NCI-H2196 (cell line): ENCODE data around the gene RPS6KA2.
"Not testable (repeated sequence)": the region's sequence is repeated elsewhere in the genome, so short reads cannot be mapped to it uniquely, and the experiment has no call there.

ENCODE experiments used
- DNase-seq: peaks from one replicate; lab custom pipeline; 2025; ENCODE audit not compliant: unreplicated experiment; lab: John Stamatoyannopoulos, UW

RPS6KA2 gene

DNA sequence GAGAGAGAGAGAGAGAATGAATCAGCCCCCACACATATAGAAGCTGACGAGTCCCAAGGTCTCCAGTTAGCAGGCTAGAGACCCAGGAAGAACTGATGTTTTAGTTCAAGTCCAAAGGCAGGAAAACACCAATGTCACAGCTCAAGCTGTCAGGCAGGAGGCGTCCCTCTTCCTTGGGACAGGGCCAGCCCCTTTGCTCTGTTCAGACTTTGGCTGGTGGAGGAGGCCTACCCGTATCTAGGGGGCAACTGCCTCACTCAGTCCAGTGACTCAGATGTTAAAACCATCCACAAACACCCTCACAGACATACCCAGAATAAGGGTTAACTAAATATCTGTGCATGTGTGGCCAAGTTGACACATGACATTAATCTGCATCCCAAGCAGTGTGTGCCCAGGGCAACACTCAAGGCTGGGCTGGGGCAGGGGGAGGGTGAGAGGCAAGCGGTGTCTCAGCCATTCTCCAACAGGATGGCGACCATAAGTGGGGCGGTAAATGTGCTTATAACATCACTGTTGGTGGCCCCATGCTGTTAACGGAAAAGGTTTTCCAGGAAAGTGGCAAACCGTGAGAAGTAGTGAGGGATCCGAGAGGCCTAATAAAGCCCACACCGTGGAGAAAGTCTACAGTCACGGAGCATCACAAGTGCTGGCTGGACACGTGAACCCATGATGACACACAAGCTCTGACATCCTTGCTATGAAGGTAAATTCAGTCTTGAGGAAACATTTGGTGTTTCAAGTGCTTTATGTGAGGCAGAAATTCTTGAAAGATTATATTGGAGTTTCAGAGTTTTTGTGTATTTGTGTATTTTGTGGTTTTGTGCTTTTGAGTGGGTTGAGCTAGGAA lies 68.7 kb downstream of the RPS6KA2 start:
- DNase-seq, result no peak

DNA sequence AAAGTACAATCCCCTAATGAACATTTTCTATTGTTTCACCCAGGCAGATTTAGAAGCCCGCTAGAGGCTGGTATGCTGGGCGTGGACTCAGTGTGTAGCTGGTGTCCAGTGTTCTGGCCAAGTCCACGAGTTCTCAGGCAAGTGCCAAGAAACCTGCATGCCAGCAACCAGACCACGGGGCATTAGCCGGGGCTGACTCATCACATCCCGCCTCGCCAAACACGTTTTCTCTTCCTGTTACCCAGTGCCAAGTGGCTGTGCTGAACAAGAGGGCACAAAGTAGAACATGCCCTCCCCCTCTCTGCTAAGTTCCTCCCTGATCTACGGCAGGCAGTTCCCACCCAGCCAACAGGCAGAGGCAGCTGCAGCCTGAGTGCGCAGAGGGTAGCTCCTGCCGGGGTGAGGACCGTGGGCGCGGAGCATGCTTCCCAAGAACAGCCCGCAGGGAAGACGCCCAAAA lies 70.2 kb downstream of the RPS6KA2 start:
- DNase-seq, result peak; percentile 69

DNA sequence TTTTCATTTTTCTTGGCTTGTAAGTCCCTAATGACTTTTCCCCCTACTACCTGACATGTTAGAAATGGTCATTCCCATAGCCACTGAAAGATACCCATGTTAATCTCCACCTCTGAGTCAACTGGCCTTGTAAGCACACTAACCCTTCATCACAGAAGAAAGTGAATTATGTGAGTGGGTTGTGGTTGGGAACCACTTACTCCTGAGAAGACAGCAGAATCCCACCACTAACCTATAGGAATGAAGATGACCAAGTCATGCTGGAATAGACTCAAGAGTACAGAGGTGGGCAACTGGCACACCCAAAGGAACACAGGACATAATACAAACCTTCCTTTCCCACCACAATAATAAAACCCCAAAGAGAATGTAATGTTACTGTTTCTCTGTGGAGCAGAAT lies 70.7 kb downstream of the RPS6KA2 start:
- no peak for DNase-seq

DNA sequence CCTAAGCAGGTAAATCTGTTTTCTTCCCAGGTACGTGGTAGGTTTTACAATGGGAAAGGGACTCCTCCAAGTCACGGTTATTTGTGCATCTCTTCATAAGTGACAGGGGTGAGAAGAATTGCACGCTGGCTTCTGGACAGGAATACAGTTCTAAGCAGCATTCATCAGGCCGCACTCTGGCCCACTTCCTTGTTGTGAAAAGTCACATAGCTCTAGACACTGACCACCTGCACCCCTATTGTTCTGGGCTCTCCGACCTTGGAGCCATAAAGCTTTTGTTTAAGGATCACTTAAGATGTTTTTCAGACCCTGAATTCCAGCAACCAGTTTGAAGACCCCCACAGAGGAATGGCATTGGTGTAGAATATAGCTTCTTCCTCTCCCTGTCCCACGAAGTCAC lies 72.0 kb downstream of the RPS6KA2 start:
- DNase-seq, result no peak

DNA sequence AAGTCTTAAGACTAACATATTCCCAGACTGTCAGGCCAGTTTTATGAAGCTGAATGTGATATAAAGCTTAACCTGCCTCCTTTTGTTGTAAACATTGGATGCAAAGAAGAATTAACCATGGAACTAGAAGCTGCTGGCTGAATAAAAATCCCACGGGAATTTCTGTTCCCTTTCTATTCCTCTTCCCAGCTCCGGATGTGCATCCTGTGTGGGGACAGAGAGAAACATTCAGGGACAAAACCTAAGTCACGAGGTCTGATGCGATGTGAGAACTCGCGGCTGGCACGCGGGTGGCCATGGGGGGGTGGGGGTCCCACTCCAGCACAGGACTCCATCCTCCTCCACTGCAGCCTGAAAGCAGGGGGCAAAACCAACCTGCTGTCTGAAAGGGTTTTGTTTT lies 72.7 kb downstream of the RPS6KA2 start:
- no peak for DNase-seq

DNA sequence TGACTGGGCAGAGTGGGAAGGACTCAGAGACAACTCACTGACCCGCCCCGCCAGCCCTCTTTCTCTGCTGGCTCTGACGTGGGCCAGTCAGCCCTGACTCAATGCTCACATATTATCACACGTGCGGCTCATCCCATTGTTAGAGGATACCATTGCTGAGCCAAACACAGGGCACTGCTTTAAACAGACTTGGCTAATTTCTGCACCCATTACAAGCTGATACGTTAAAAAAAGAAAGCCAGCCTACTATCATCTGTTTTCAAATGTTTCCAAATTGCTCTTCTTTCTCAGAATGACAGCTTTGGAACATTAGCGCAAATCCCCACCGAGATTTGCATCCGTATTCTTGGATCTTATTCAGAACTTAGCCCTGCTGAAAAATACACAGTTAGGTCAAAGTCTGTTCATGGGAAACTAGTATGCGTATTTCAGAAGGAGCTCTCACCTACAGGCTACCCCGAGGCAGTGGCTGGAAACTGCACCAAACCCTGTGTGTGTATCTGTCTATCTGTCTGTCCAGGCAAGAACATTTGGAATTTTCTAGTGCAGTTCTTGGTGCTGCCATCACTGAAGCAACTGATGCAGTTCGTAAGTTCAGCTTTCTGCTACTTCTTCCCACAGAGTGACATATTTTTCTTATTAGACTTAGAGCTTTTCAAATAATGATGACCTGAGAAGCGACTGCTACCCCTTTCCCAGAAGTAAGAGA lies 73.3 kb downstream of the RPS6KA2 start:
- DNase-seq, result no peak

DNA sequence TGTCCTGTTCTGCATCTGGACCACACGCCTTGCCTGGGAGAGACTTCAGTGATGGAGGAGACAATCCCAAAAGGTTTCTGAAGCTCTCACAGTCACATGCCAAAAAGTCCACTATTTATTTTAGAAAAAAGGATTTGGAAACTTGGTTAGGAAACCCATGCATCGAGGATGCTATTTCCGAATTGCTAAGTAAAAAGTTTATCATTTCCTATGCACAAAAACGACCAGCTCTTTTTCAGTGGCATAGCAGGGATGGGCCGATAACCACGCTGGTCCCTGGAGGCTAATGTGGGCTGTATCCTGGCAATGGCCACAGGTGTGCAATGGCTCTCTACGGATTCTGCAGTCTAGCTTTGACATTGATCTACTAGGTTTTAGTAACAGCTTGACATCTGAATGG lies 74.5 kb downstream of the RPS6KA2 start:
- no peak for DNase-seq

DNA sequence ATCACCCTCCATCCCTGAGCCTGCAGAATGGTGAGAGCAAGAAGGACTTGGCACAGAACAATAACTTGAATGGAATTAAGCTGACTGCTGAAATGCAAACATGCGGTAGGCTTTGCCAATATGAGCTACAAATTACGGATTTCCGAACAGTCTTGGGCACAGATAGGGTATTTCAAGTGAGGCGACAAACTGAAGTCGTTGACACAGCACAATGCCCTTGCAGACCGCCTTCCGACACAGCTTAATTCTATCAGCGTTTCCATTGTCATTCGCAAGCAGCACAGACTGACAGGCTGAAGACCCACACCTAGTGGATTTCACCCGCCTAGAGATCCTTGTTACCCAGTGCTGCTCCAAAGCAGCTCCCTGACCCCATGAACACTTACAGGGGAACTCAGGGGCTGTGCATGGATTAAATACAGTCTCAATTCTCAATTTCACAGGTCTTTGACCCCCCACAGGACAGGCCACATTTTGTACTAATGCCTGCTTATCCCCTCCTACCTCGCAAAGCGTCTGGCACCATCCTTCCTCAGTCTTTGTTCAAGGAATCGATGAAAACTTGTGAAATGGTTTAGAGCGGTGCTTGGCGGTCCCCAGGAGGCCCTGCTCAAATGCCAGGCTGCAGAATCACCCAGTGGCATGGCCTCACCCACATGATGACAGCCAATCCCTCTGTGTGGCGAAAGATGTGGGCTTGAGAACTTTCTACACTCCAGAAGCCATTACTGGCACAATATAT lies 75.1 kb downstream of the RPS6KA2 start:
- DNase-seq, result no peak

DNA sequence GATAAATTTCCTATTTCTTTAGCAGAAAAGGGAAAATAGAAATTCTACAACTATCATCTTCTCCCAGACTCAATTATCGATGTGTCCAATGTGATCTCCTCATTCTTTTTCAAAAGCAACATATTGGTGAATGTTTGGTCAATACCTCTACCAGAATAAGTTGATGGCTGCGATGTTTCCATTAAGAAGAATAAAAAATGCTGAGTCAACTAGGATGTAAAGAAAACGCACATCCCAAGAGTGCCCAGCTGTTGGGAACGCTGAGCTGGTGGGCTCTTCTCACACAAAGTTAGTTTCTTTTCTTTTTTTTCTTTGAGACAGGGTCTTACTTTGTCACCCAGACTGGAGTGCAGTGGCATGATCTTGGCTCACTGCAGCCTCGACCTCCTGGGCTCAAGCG lies 80.4 kb downstream of the RPS6KA2 start:
- DNase-seq, result no peak

DNA sequence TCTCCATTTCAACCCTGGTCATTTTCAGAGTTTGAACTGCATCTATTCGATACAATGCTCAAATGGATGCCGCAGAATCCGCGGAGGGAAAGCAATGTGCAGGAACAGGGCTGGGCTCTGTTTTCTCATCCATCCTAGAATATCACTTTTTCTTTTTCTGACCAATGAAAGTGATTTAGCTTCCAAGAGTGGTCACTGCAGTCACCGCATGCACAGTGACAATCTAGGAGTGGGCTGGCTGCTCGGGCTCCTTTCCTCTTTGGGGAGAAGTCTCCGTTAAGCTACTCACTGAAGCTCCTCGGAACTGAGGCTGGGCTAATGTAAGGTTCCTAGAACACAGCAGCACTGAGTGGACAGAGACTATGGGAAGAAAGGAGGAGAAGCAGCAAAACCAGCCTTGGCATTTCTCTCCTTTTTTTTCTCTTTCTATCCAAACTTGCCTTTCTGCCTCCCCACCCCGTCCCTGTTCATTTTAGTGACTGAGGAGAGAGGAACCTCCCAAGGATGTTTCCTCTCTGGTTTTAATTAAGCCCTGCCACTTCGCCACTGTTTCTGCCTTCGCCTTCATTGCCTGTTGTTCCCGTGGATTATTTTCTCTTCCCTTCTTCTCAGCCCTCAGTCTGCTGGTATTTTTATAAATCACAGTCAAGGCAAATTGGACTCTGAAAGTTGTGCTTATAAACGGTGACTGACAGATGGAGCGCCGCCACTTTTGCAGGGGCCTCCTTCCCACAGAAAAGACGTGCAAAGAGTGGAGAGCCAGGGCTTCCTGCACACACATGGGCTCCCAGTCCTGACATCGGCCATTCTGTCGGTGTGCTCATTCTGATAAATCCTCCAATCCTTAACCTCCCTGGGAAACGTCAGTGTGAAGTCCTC lies 81.7 kb downstream of the RPS6KA2 start:
- DNase-seq, result no peak

DNA sequence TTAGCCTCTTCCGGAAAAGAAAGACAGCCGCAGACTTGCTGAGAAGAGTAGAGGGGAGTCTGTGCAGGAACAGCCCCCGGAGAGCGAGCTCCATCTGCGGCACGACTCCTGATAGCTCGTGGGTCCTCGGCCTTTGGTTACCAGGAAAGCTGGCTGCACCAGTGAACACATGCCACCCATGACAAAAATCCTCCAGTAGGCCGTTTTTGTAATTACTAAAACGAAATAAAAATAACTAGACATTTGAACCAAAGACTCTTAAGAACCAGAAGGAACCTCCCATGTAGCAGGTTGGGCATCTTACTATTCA lies 82.8 kb downstream of the RPS6KA2 start:
- DNase-seq, result no peak

DNA sequence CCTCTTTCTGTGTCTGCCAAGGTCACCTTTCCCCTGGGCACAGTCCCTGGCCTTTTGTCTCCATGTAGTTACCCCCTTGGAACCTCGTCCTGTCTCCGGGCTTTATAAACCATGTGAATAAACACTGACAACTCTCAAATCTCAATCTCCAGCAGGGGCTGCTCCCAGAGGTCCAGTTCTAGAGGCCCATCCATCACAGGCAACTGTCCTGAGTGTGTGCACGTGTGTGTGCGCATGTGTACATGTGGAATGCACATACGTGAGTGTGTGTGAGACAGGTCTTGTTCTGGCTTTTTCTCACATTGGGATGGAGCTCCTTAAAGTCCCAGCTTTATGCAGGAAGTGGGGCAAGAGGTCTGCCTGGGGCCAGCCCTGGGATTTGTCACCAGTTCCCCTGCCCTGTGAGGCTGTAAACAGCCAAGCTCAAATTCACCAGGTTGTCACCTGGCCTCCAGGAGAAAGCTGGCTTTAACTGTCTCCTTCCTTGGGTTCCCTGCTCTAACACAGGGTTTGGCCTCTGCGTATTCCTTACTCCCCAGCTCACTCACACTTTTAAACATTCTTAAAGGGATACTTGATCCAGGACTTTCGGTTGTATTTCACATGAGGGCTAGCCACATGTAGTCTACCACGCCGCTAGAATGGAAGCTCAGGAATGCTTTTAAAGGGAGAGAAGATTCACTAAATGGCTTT lies 83.3 kb downstream of the RPS6KA2 start:
- DNase-seq, result no peak

DNA sequence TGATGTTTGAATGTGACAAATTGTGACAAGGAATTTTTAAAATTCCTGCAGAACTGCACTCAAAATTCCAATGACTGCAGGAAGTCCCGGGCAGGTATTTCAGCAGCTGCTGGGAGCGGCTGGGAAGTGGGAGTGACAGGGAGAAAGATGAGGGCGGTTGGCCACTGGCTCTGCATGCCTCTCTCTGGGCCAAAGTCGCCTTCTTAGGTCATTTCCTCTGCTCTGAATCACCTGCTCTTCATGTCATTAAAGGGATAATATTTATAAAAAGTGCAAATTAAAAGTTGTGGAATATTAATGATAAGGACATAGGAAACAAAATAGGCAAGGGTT lies 84.5 kb downstream of the RPS6KA2 start:
- no peak for DNase-seq

DNA sequence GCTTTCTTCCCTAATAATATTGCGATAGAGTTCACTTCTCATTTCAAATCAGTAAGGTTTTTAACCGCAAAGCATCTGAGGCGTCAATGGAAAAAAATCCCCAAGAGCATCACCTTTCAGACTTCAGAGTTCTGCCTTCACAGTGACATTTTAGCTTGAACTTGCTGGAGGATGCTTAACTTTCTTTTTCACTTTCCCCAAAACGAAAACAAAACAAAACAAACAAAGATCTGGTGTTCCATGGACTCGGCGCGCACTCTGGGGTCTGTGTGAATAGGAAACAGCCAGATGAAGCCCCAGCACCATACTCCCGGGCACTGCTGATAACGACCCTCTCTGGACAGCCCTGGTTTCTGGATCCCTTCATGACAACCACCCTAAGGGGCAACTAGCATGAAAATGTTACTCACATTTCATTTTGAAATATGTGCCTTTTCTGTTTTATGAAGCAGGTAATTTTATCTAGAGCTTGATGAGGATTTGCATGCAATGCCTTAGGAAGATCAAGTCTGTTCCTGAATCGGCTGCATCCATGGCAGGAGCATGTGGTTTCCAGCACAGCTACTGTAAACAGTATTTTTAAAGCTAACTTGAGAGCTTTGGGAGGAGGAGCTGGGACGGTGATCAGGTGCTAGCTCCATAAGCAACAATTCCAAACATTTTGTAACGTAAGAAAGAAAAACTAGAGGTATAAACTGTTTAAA lies 85.0 kb downstream of the RPS6KA2 start:
- DNase-seq, result no peak

DNA sequence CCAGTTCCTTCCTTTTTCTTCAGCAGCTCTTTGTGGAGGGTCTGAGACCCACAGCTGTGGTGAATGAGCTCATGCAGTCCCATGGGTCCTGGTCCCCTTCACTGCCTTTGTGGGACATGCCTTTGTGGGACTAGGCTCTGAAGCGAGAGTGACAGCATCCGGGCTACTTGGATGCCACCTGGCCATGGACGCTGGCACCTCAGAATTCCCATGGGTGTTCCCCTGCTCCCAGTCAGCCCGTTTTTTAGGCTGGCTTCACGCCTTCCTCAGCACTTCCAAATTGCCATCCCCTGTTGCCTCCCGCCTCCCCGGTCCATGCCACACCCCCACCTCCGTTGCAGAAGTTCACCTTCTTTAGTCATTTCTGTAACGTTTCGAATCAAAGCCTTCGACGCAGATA lies 85.7 kb downstream of the RPS6KA2 start:
- DNase-seq, result no peak

DNA sequence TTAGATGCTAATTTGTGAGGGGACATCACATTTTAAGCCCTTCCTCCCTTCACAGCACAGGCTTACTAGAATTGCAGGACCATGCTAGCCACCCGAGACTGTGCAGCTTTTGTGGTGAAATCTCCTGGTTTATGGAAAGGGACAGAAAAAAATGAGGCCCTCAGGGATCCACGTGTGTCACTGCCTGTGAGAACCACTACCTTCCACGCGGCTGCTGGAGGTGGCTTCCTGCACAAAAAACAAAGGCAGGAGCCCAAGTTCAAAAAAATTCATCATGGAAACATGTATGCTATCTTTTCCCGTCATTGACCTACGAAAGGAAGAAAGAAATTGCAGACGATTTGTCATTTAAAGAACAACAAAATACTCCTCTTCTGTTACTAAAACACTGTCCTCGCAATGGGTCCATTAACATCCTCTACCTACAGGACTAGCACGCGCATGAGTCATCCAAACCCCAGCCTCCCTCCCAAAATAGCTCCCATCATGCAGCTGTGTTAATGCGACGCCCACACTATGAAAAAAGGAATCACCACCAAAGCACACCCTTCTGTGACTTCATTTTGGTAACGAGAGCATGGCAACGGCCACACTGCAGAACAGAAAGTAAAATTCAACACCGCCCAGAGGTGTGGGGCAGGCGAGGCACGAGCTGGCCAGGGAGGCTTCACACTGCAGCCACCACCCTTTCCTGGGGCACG lies 86.3 kb downstream of the RPS6KA2 start:
- no peak for DNase-seq

DNA sequence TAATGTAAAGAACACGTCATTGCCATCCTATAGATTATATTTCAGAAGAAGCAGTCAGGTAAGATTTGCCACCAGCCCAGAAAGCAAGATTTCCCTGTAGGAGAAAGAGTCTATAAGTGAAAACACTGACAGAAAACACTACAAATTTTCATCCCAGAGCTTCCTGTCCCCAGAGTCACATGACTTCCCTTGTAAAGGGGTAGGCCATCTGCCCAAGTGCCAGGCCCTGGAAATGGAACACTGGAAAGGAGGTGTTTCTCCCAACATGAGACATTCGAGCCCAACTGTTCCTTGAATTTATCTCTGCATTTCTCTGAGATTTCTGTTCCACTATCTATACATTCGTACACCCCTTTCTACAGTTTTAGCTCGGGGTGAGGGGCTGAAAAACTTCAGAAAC lies 87.5 kb downstream of the RPS6KA2 start:
- DNase-seq, result no peak

DNA sequence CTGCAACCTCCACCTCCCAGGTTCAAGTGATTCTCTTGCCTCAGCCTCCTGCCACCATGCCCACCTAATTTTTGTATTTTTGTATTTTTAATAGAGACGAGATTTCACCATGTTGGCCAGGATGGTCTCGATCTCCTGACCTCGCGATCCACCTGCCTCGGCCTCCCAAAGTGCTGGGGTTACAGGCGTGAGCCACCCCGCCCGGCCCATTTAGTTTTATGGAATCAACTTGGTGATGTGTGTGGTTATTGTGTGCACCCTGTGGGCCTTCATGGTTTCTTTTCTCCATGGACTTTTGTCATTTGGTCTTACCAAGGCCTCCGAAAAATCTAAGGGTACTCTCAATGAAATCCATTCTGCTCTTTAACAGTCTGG lies 88.1 kb downstream of the RPS6KA2 start:
- DNase-seq, result not testable (repeated sequence)

DNA sequence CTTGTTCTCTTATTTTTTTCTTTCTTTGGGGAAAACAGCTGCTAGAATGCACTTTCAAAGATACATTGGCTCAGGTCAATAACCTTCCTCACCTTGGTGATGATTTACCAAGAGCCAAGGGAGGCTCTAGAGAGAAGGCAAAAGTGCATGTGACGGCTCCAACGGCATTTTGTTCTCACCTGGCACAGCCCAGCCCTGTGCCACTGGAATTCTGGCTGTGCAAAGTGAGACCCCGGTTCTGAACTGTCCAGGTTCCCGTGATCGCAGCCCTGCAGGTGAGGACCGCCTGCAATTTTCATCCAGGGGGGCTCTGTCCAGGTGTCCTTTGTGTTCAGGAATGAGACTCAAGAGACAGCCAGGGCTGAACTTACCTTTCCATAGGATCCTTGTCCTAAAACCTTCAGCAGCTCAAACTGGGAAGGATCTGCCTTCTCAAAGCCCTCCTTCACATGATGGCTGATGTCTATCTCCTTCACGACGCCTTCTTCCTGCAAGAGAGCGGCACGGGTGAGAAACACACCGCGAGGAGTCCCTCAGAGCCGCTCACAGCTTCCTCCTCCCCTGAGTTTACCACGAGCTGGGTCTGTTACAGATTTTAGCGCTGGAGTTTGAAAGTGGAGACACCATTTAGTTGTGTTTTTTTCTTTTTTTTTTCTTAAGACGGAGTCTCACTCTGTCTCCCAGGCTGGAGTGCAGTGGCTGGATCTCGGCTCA lies 88.6 kb downstream of the RPS6KA2 start:
- no peak for DNase-seq
